C4-2B (cell line): Measurements from ENCODE around the gene MAVS.

ENCODE experiments used
- CTCF ChIP-seq: fragments of 450-650 bp; conservative IDR thresholded peaks from 2 replicates; pipeline ENCODE4 v1.5.1; 2017; ENCODE audit warnings: mild to moderate bottlenecking
- ZFX ChIP-seq: fragments of 450-650 bp; IDR thresholded peaks from 2 replicates; pipeline ENCODE4 v1.6.1; 2017

- TF ChIP-seq CTCF (no peak), ZFX (no peak)
These were observed 76.3 kb downstream of the MAVS start for GRCh38 chr20:3922983-3923339.
